ENCODE measurements around the gene EPG5.
"Not testable (repeated sequence)": the region's sequence is repeated elsewhere in the genome, so short reads cannot be mapped to it uniquely, and the experiment has no call there.

DNA sequence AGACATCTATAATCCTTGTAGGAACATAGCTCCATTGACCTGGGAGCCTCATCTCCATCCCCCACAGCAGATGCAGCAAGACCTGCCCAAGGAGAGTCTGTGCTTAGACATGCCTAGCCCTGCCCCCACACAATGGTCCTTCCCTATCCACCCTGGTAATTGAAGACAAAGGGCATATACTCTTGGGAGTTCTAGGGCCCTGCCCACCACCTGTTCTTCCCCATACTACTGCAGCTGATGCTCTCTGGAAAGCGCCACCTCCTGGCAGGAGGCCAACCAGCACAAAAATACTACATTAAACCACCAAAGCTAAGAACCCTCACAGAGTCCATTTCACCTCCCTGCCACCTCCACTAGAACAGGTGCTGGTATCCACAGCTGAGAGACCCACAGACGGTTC, 160.0 kb downstream of the EPG5 start:
- TF ChIP-seq, protein P1, sequence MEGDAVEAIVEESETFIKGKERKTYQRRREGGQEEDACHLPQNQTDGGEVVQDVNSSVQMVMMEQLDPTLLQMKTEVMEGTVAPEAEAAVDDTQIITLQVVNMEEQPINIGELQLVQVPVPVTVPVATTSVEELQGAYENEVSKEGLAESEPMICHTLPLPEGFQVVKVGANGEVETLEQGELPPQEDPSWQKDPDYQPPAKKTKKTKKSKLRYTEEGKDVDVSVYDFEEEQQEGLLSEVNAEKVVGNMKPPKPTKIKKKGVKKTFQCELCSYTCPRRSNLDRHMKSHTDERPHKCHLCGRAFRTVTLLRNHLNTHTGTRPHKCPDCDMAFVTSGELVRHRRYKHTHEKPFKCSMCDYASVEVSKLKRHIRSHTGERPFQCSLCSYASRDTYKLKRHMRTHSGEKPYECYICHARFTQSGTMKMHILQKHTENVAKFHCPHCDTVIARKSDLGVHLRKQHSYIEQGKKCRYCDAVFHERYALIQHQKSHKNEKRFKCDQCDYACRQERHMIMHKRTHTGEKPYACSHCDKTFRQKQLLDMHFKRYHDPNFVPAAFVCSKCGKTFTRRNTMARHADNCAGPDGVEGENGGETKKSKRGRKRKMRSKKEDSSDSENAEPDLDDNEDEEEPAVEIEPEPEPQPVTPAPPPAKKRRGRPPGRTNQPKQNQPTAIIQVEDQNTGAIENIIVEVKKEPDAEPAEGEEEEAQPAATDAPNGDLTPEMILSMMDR (IDR thresholded peaks at IDR 0.05; ENCODE audit: insufficient read depth, low read length, poor library complexity, severe bottlenecking) = peak; percentile 68
- not testable (repeated sequence) for TF ChIP-seq EZH2phosphoT487 (conservative IDR thresholded peaks at IDR 0.05; ENCODE audit: low read length)
